Measurements from ENCODE around the gene SIPA1L3.

SIPA1L3 gene

DNA sequence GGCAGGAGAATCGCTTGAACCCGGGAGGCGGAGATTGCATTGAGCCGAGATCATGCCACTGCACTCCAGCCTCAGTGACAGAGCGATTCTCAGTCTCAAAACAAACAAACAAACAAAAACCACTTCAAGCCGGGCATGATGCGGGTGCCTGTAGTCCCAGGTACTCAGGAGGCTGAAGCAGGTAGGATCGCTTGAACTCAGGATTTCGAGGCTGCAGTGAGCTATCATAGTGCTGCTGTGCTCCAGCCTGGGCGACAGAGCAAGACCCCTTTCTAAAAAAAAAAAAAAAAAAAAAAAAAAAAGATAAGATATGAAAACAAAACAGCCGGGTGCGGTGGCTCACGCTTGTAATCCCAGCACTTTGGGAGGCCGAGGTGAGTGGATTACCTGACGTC lies 336.3 kb downstream of the SIPA1L3 start:
- no peak overlapping the region for H3K4me3 ChIP-seq (ENCODE audit: low read depth, low read length)

DNA sequence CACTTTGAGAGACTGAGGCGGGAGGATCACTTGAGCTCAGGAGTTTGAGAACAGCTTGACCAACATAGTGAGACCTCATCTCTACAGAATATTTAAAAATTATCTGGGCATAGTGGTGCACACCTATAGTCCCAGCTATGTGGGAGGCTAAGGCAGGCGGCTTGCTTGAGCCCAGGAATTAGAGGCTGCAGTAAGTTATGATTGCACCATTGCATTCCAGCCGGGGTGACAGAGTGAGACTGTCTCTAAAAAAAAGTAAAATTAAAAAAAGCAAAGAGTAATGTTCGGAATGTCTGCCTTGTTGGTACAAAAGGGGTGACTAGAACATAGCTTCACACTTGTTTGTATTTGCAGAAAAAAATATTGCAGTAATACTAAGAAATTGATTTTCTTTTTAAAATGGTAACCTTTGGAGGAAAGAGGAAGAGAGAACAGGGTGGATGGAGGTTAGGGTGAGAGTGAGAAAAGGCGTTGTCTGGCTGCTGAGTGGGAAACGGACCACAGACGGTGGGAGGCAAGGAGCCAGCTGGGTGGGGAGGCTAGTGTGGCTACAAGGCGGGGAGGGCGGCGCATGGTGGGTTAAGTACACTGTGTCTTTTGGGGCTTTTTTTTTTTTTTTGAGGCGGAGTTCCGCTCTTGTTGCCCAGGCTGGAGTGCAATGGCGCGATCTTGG lies 339.0 kb downstream of the SIPA1L3 start:
- TF ChIP-seq, protein P1, sequence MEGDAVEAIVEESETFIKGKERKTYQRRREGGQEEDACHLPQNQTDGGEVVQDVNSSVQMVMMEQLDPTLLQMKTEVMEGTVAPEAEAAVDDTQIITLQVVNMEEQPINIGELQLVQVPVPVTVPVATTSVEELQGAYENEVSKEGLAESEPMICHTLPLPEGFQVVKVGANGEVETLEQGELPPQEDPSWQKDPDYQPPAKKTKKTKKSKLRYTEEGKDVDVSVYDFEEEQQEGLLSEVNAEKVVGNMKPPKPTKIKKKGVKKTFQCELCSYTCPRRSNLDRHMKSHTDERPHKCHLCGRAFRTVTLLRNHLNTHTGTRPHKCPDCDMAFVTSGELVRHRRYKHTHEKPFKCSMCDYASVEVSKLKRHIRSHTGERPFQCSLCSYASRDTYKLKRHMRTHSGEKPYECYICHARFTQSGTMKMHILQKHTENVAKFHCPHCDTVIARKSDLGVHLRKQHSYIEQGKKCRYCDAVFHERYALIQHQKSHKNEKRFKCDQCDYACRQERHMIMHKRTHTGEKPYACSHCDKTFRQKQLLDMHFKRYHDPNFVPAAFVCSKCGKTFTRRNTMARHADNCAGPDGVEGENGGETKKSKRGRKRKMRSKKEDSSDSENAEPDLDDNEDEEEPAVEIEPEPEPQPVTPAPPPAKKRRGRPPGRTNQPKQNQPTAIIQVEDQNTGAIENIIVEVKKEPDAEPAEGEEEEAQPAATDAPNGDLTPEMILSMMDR (IDR thresholded peaks at IDR 0.05; ENCODE audit: low read depth, low read length): no peak
- no peak for TF ChIP-seq MYC (IDR thresholded peaks at IDR 0.05; ENCODE audit: low read depth, low read length)
- TF ChIP-seq POLR2A (IDR thresholded peaks at IDR 0.05; ENCODE audit: extremely low read depth, insufficient read length): no peak

More for the DNA sequence above, 336.3 kb downstream of the SIPA1L3 start:
- no peak for DNase-seq (ENCODE audit: low read depth)
- TF ChIP-seq, protein P2, sequence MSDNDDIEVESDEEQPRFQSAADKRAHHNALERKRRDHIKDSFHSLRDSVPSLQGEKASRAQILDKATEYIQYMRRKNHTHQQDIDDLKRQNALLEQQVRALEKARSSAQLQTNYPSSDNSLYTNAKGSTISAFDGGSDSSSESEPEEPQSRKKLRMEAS (IDR thresholded peaks at IDR 0.05; ENCODE audit: low read depth, low read length): no peak
- TF ChIP-seq MYC (IDR thresholded peaks at IDR 0.05; ENCODE audit: low read depth, low read length) (no peak), POLR2A (IDR thresholded peaks at IDR 0.05; ENCODE audit: extremely low read depth, insufficient read length) (no peak)
- TF ChIP-seq, protein P1 (IDR thresholded peaks at IDR 0.05; ENCODE audit: low read depth, low read length): no peak

DNA sequence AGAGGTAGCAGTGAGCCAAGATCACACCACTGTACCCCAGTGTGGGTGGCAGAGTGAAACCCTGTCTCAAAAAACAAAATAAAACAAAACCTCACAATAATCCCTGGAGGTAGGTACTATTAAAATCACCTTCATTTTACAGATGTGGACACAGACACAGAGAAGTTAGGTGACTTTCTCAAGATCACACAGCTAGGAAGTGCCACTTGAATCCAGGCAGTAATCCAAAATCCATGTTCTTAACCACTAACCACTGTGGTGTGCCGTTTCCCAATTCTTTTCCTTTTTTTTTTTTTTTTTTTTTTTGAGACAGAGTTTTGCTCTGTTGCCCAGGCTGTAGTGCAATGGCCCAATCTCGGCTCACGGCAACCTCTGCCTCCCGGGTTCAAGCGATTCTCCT lies 340.1 kb downstream of the SIPA1L3 start:
- TF ChIP-seq, protein P1 (IDR thresholded peaks at IDR 0.05; ENCODE audit: low read depth, low read length): no peak
- TF ChIP-seq POLR2A (IDR thresholded peaks at IDR 0.05; ENCODE audit: extremely low read depth, insufficient read length) (no peak), MYC (IDR thresholded peaks at IDR 0.05; ENCODE audit: low read depth, low read length) (no peak)
- TF ChIP-seq, protein P2 (IDR thresholded peaks at IDR 0.05; ENCODE audit: low read depth, low read length): no peak
- no peak for DNase-seq (ENCODE audit: low read depth)
- no peak overlapping the region for H3K4me3 ChIP-seq (ENCODE audit: low read depth, low read length)

More for the DNA sequence above, 339.0 kb downstream of the SIPA1L3 start:
- no peak overlapping the region for H3K4me3 ChIP-seq (ENCODE audit: low read depth, low read length)
- no peak for DNase-seq (ENCODE audit: low read depth)

DNA sequence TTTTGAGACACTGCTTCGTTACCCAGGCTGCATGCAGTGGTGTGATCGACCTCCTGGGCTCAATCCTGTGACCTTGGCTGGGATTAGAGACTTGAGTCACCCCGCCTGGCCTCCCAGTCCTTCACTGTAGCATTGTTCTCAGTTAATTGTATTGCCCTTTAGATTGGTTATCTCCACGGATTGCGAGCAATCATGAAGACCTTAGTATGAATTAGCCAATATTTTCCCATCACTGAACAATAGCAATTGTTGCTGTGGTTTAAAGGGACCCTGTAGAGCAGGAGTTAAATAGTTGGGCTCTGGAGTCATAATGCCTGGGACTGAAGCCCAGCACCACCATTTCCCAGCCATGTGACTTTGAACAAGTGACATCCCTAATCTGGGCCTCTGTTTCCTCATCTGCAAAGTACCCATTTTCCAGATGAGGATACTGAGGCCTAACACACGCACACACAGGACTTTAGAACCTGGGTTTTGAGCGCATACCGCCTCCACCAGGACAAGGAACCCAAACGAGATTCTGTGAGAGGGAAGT lies 340.8 kb downstream of the SIPA1L3 start:
- no peak overlapping the region for H3K4me3 ChIP-seq (ENCODE audit: low read depth, low read length)
- no peak for DNase-seq (ENCODE audit: low read depth)
- TF ChIP-seq POLR2A (IDR thresholded peaks at IDR 0.05; ENCODE audit: extremely low read depth, insufficient read length) (no peak), MYC (IDR thresholded peaks at IDR 0.05; ENCODE audit: low read depth, low read length) (no peak)
- TF ChIP-seq, protein P1 (IDR thresholded peaks at IDR 0.05; ENCODE audit: low read depth, low read length): no peak
- TF ChIP-seq, protein P2 (IDR thresholded peaks at IDR 0.05; ENCODE audit: low read depth, low read length): no peak

DNA sequence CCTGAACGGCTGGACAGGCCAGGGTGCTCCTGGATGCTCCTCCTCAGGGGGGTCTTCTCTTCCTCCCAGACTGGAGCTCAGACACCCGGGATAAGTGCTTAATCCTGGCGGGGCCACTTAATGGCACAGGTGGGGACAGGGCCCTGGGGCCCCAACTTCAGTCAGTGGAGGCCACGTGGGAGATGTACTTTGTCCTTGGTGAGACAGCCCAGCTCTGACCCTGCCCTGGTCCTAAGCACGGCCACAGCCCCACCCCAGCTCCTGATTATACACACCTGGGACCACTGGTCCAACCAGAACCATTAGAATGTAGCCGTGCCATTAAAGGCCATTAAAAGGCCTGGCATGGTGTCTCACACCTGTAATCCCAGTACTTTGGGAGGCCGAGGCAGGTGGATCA lies 341.4 kb downstream of the SIPA1L3 start:
- no peak for DNase-seq (ENCODE audit: low read depth)
- TF ChIP-seq, protein P2 (IDR thresholded peaks at IDR 0.05; ENCODE audit: low read depth, low read length): no peak
- no peak for TF ChIP-seq MYC (IDR thresholded peaks at IDR 0.05; ENCODE audit: low read depth, low read length)
- no peak for TF ChIP-seq POLR2A (IDR thresholded peaks at IDR 0.05; ENCODE audit: extremely low read depth, insufficient read length)
- TF ChIP-seq, protein P1 (IDR thresholded peaks at IDR 0.05; ENCODE audit: low read depth, low read length): no peak
- H3K4me3 ChIP-seq (ENCODE audit: low read depth, low read length): no peak overlapping the region

All from NB4 (cell line).